HG03280 (cell line): ENCODE data around the gene MYCBPAP.
"Not testable (repeated sequence)": the region's sequence is repeated elsewhere in the genome, so short reads cannot be mapped to it uniquely, and the experiment has no call there.

Experiments
- ATAC-seq: cut with Tn5 transposase; IDR thresholded peaks from one replicate; pipeline ENCODE4 v1.9.1; 2021; ENCODE audit warnings: mild to moderate bottlenecking, moderate library complexity; ENCODE audit not compliant: unreplicated experiment

The MYCBPAP gene

DNA sequence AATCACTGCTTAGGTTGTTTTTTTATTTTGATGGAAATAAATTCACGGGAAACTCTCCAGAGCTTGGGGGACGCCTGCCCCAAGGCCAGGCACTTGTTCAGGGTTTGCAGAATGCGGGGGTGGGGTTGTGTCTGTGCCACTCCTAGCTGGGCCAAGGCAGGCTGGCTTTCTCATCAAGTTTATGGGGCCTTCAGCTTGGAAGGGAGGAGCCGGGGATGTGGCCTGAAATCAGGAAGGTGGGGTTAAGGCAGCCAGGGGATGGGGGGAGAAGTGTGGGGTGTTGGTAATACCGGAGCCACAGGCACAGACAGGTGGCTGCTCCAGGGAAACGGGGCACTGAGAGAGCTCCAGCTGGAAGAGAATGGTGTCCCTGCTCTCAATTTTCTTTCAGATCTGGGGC lies 37.8 kb upstream of the MYCBPAP start:
- no peak for ATAC-seq

DNA sequence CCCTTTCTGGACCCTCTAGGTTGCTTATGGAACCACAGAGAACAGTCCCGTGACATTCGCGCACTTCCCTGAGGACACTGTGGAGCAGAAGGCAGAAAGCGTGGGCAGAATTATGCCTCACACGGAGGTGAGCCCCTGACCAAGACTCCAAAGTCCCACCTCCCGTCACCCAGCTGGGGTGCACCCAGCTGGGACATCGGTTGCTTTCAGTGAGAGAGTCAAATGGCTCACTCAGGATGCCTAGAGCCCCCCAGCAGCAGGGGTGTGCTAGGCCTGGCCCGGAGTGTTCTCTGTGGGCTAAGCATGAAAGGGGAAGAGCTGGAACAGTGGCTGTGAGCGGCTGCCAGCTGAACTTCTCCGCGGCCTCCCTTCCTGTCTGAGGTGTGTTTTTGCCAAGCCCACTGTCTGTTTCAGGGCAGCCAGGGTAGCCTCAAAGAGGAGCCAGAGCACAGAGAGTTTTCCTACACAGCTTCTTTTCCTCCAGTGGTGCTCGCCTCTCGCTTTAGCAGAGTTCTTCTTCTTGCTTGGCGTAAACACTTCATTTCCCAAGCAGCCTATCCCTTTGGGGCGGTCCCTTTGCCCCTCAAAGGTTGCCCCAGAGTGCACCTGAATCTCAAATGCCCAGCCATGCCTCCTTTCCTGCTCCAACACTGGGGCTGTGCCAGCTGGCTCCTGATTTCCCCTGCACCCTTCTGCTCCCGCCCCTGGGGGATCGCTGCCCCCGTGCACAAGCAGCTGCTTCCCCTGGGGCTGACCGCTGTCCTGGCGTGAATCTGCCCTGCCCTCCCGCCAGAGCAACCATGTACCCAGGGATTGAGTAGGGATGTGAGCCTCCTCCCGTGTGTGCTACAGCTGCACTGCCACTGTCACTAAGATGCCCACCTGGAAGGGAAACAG lies 37.0 kb upstream of the MYCBPAP start:
- ATAC-seq, result no peak

DNA sequence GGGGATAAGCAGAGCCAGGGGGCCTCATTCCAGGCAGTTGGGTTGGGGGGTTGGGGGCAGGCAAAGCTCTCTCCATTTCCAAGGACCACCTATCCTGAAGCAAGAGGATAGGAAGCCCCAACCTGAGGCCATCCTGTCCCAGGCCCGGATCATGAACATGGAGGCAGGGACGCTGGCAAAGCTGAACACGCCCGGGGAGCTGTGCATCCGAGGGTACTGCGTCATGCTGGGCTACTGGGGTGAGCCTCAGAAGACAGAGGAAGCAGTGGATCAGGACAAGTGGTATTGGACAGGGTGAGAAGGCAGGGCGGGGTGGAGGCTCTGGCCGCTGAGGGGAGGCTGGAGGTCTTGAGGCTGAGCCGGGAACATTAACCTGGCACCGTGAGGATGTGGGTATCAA lies 36.0 kb upstream of the MYCBPAP start:
- ATAC-seq, result no peak

DNA sequence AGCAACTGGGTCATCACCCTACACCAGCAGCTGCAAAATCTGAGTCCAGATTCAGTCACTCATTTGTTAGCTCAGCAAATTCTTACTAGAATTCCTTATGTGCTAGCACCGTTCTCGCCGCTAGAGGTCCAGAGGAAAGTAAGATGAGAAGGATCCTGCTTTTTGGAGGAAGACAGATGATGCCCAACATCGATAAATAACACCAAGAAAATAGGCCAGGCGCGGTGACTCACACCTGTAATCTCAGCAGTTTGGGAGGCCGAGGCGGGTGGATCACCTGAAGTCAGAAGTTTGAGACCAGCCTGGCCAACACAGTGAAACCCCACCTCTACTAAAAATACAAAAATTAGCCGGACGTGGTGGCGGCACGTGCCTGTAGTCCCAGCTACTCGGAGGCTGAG lies 35.5 kb upstream of the MYCBPAP start:
- ATAC-seq, result not testable (repeated sequence)

DNA sequence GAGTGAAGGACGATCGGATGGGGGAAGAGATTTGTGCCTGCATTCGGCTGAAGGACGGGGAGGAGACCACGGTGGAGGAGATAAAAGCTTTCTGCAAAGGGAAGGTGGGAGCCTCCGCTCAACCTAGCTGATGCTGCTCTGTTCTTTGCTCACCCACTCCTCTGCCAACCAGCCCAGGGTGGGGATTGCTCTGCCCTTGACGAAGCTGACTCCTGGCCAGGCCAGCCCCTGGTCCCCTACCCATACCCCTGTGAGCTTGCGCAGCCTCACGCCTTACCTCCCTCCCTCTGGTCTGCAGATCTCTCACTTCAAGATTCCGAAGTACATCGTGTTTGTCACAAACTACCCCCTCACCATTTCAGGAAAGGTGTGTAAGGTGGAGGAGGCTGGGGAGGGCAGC lies 34.3 kb upstream of the MYCBPAP start:
- ATAC-seq, result no peak

DNA sequence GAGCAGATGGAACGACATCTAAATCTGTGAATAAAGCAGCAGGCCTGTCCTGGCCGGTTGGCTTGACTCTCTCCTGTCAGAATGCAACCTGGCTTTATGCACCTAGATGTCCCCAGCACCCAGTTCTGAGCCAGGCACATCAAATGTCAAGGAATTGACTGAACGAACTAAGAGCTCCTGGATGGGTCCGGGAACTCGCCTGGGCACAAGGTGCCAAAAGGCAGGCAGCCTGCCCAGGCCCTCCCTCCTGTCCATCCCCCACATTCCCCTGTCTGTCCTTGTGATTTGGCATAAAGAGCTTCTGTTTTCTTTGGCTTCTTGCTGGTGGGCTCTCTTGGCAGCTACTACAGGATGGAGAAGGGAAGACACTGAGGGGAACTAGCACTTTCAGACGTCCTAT lies 33.7 kb upstream of the MYCBPAP start:
- ATAC-seq, result no peak

DNA sequence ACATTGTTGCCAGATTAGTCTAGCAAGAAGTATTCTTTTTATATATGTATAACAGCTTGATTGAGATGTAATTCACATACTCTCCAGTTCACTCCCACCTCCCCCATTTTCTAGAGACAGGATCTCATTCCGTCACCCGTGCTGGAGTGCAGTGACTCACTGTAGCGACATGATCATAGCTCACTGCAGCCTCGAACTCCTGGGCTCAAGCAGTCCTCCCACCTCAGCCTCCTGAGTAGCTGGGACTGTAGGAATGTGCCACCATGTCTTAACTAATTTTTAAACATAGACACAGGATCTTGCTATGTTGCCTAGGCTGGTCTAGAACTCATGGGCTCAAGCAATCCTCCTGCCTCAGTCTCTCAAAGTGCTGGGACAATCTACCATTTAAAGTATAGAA lies 32.9 kb upstream of the MYCBPAP start:
- no peak for ATAC-seq

DNA sequence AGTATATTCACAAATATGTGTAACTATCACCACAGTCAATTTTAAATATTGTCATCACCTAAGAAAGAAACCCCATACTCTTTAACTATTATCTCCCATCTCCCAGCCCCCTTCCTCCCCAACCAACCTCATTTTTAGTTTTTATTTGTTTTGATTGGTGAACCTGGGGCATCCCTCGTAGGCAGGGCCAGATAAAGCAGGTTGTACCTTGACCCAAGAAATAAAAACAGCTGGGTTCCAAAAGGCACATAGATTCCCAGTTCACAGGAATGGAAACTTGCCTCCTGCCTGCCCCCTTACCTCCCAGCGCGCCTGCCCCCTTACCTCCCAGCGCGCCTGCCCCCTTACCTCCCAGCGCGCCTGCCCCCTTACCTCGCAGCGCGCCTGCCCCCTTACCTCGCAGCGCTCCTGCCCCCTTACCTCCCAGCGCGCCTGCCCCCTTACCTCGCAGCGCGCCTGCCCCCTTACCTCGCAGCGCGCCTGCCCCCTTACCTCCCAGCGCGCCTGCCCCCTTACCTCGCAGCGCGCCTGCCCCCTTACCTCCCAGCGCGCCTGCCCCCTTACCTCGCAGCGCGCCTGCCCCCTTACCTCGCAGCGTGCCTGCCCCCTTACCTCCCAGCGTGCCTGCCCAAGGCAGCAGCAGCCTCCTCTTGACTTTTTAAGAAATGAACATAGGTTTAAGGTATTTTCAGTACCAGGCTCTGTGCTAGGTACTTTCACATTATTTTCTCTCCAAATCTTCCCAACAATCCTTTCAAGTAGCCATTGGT lies 32.3 kb upstream of the MYCBPAP start:
- not testable (repeated sequence) for ATAC-seq

DNA sequence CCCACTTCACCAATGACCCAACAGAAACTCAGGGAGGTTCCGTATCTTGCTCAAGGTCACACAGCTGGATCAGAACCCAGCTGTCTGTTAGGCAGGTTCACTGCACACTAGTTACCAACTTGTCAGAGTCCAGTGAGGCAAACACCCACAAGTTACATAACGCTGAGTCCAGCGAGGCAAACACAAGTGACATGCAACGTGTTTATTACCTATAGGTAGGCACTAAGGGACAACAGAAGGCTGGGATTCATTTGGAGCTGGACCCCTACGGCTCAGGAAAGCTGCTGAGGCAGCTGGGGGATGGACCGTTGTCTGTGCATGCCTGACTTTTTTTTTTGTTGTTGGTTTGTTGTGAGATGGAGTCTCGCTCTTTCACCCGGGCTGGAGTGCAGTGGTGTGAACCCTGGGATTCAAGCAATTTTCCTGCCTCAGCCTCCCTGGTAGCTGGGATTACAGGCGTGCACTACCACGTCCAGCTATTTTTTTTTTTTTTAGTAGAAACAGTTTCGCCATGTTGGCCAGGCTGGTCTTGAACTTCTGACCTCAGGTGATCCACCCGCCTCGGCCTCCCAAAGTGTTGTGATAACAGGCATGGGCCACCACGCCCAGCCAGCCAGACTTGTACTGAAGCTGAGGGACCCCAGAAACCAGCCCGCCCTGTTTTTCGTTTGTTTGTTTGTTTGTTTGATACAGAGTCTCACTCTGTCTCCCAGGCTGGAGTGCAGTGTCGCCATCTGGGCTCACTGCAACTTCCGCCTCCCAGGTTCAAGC lies 31.5 kb upstream of the MYCBPAP start:
- ATAC-seq, result no peak

DNA sequence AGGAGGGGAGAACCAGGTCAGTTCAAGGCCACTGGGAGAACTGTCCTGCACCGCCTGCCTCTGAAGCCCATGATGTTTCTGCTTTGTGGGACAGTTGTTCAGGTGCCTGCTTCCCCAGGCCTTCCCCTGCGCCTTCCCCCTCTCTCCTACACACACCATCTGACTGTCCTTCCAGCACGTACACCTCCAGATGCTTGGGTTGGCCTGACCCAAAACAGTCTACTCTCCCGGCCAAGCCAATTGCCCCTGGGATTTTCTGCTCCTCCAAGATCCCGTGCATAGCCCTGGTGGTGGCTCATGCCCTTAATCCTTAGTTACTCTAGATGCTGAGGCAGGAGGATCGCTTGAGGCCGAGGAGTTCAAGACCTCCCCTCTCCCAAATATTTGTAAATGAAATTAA lies 30.3 kb upstream of the MYCBPAP start:
- ATAC-seq, result no peak

DNA sequence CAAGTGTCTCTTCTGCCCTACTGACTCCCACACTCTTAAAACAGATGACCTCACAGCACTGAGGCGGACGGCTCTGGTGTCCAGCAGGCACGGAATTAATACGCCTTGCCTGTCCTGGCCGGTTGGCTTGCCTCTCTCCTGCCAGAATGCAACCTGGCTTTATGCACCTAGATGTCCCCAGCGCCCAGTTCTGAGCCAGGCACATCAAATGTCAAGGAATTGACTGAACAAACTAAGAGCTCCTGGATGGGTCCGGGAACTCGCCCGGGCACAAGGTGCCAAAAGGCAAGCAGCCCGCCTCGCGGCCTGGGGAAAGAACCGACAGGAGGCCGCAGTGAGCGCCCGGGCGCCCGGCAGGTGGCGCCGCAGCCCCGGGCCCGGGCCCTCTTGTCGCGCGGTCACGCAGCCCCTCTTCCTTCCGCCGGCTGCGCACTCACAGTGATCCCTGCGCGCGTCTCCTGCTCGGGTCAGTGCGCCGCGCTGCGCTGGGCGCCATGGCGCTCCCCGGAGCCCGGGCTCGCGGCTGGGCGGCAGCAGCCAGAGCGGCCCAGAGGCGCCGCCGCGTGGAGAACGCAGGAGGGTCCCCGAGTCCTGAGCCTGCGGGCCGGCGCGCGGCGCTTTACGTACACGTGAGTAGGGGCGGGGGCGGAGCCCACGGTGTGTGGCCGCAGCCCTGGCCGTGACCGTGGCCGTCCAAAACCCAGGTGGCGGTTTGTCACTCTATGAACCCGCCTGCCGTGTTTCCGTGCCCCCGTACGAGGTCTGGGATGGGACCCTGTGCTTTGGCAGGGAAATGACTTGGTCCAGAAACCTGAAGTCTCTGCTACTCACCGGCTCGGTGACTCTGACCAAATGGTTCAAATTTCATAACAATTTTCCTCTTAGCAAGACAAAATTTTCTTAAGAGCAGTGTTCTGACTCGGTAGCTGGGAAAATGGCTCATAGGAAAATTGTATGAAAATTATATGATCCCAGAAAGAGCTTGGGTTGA lies 29.6 kb upstream of the MYCBPAP start, which contains the start of gene RSAD1:
RSAD1 (plus strand) TSS at position 470 of the 991 bp plus-strand sequence; CDS start at position 495, 25 bp downstream.
- ATAC-seq, result peak; percentile 85

DNA sequence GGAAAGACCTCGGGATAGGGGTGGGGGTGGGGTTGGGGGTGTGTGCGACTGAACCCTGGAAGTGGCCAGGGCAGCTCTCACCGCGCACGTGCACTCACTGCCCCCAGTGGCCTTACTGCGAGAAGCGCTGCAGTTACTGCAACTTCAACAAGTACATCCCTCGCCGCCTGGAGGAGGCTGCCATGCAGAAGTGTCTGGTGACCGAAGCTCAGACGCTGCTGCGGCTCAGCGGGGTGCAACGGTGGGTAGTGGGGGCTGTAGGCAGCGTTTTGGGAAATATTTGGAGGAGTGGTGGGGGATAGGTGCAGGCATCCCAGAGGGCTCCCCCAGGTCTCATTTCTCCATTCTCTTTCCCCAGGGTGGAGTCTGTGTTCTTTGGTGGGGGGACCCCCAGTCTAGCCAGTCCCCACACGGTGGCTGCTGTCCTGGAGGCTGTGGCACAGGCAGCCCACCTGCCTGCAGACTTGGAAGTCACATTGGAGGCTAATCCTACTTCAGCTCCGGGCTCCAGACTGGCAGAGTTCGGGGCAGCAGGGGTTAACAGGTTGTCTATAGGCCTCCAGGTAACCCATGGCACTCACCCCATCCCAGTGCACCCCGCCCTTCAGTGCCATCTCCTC lies 28.6 kb upstream of the MYCBPAP start:
- ATAC-seq, result no peak

DNA sequence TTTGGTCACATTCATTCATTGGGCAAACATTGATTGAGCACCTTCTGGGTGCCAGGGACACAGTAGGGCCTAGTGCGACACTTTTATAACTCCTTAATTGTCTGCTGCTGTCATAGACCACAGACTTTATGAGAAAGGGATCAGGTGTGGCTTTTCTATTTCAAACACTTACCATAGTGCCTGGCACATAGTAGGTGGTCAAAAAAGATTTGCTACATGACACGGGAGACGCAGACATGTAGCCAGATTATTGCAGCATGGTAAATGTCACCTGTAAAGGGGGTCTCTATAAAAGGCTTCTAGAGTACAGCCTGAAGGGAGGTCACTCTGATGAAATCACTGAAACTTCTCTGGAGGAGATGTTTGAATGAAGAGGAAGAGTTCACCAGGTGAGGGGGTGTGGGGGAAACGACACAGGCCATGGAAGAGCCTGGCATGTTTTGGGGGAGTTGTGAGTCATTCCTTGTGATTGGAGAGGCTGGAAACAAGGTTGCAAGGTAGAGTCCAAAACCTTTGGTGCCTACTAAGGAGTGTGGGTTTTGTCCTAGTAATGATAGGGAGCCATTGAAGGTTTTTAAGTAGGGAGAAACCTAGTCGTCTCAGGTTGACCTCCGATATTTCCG lies 28.0 kb upstream of the MYCBPAP start:
- no peak for ATAC-seq

DNA sequence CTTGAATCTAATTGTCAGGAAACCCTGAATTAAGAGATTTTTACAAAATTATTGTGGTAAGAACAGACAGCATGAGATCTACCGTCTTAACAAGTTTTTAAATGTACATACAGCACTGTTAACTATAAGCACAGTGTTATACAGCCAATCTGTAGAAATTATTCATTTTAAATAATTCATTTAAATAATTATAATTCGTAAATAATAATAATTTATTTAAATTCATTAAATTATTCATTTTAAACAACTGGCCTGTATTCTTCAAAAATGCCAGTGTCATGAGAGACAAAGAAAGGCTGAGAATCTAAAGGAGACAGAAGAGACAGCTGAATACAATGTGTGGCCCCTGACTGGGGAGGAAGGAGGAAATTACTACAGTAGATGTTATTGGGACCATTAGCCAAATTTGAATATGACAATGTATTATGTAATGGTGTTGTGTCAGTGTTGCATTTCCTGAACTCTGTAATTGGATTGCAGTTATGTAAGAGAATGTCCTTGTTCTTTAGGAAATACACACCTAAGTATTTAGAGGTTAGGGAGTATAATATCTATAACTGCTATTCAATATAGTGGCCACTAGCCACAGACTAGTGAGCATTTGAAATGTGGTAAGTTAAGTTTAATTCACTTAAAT lies 27.3 kb upstream of the MYCBPAP start:
- no peak for ATAC-seq

DNA sequence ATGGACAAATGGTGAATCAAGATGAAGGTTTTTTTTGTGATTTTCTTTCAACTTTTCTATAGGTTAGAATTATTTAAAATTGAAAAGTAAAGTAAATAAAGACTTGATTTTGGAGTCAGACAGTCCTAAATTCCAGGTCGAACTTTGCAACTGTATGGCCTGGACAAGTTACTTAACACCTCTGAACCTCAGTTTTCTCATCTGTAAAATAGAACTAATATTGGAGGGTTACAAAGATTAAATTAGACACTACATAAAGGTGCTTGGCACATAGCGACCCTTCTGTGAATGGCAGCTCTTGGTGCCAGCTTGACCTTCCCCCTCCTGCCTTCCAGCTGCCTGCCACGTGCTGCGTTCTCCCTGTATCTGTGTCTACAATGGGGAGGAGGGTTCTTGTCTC lies 26.6 kb upstream of the MYCBPAP start:
- no peak for ATAC-seq

DNA sequence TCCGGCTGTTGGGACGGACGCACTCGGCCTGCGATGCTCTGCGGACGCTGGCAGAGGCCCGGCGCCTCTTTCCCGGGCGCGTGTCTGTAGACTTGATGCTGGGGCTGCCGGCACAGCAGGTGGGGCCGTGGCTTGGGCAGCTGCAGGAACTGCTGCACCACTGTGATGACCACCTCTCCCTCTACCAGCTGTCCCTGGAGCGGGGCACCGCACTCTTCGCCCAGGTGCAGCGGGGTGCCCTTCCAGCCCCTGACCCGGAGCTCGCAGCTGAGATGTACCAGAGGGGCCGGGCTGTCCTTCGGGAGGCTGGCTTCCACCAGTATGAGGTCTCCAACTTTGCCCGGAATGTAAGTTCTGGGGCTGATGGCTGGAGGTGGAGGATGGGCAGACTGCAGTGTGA lies 26.1 kb upstream of the MYCBPAP start:
- ATAC-seq, result no peak

DNA sequence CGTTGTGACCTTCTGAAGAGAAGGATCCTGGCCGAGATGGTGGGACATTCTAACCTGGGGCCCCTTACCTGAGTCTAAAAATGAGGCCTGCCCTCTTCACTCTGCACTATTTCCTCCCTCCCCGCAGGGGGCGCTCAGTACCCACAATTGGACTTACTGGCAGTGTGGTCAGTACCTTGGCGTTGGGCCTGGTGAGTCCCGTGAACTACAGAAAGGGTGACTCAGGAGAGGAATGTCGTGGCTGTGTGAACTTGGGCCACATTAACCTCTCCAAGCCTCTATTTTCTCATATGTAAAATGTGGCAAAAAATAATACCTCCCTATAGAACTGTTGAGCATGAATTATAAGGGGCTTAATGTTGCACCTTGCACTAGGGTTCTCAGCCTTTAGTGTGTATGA lies 25.7 kb upstream of the MYCBPAP start:
- ATAC-seq, result peak; percentile 36

DNA sequence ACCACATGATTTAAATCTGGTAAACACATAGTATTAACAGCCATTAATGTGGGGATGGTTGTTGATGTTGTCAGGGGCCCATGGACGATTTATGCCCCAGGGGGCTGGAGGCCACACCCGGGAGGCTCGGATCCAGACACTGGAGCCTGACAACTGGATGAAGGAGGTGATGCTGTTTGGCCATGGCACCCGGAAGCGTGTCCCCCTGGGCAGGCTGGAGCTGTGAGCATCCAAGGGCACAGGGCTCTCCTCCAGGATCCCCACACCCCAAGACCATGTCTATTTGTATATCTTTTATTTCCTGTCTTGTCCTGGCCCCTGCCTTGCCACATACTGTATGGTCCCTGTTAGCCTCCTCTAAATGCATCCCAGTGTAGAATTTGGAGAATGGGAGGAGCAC lies 25.0 kb upstream of the MYCBPAP start:
- no peak for ATAC-seq
